ENCODE measurements around the gene TEKT5.

The TEKT5 gene

DNA sequence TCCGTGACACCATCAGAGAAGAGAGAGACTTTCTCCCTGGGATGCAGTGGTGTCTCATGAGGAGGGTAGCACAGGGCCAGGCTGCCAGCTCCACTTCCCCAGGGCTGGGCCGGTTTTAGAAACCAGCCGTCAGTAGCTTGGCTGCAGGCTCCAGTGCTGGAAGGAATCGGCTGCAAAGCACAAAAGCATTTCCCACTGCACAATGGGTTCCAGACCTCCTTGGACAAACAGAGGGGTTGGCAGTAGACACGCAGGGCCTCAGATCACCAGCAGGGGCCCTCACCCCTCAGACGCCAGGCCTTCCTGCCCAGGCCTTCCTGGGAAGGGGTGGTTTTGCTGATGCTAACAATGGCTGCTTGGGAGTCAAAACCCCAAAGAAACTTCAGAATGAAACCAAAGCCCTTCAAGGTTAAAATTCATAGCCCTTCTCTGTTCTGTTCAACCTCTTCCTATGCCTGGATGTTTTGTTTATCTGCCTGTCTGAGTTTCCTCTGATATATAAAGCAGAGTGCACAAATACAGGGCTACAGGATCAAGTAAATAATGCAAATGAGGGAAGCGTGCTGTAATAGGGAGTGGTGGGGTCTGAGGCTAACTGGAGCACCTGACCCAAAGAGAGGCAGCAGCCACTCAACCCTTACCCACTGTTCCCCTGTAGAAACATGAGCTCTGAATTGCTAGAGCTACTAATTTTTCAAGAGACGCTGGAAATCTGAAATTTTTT lies 26.2 kb downstream of the TEKT5 start:
- H3K9me3 ChIP-seq (ENCODE audit: control insufficient read depth in 1 of 2, low read length in 2 of 2) = no peaks in the 10 kb centered on the region
- H3K27me3 ChIP-seq (ENCODE audit: low read depth, low read length) = no peaks in the 10 kb centered on the region
- no peaks in the 10 kb centered on the region for H3K36me3 ChIP-seq (ENCODE audit: control insufficient read depth in 1 of 2, insufficient read depth in 2 of 2, low read length in 2 of 2)
- H3K27ac ChIP-seq (ENCODE audit: low read length) = no peak overlapping the region
- H3K4me1 ChIP-seq (ENCODE audit: control insufficient read depth in 1 of 2, insufficient read depth in 2 of 2, low read length in 2 of 2) = no peaks in the 10 kb centered on the region
- no peak overlapping the region for H3K4me3 ChIP-seq (ENCODE audit: low read depth in 1 of 2, low read length in 2 of 2)

DNA sequence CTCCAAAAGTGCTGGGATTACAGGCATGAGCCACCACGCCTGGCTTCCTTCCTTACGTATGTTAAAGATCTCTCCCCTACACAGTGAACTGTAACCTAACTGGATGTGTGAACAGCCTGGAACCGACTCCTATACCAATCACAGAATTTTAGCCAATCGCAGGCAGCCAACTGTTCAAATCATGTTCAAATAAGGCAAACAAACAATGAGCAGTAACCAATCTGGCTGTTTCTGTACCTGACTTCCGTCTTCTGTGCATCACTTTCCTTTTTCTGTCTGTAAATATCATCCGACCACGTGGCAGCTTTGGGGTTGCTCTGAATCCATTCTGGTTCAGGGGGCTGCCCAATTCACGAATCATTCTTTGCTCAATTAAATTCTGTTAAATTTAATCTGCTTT lies 27.5 kb downstream of the TEKT5 start:
- Histone ChIP-seq H3K9me3 (ENCODE audit: control insufficient read depth in 1 of 2, low read length in 2 of 2) (no peaks in the 10 kb centered on the region), H3K27me3 (ENCODE audit: low read depth, low read length) (no peaks in the 10 kb centered on the region), H3K27ac (ENCODE audit: low read length) (no peak overlapping the region), H3K36me3 (ENCODE audit: control insufficient read depth in 1 of 2, insufficient read depth in 2 of 2, low read length in 2 of 2) (no peaks in the 10 kb centered on the region), H3K4me1 (ENCODE audit: control insufficient read depth in 1 of 2, insufficient read depth in 2 of 2, low read length in 2 of 2) (no peaks in the 10 kb centered on the region), H3K4me3 (ENCODE audit: low read depth in 1 of 2, low read length in 2 of 2) (no peak overlapping the region)

DNA sequence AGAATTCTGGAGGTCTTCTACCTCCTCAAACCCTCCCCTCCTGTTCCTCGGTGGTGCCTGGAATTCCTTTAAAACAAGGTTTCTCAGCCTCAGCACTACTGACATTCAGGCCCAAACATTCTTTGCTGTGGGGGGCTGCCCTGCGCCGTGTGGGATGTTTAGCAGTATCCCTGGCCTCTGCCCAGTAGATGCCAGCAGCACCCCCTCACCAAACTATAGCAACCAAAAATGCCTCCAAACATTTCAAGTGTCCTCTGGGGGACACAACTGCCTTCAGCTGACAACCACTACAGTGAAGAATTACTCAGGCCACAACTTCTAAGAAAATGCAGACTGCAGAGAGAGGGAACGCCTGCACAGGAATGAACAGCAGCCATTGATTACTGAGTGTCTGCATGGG lies 28.4 kb downstream of the TEKT5 start:
- no peaks in the 10 kb centered on the region for H3K4me1 ChIP-seq (ENCODE audit: control insufficient read depth in 1 of 2, insufficient read depth in 2 of 2, low read length in 2 of 2)
- H3K27ac ChIP-seq (ENCODE audit: low read length) = no peak overlapping the region
- H3K4me3 ChIP-seq (ENCODE audit: low read depth in 1 of 2, low read length in 2 of 2) = no peak overlapping the region
- no peaks in the 10 kb centered on the region for H3K9me3 ChIP-seq (ENCODE audit: control insufficient read depth in 1 of 2, low read length in 2 of 2)
- H3K36me3 ChIP-seq (ENCODE audit: control insufficient read depth in 1 of 2, insufficient read depth in 2 of 2, low read length in 2 of 2) = no peaks in the 10 kb centered on the region
- H3K27me3 ChIP-seq (ENCODE audit: low read depth, low read length) = no peaks in the 10 kb centered on the region

DNA sequence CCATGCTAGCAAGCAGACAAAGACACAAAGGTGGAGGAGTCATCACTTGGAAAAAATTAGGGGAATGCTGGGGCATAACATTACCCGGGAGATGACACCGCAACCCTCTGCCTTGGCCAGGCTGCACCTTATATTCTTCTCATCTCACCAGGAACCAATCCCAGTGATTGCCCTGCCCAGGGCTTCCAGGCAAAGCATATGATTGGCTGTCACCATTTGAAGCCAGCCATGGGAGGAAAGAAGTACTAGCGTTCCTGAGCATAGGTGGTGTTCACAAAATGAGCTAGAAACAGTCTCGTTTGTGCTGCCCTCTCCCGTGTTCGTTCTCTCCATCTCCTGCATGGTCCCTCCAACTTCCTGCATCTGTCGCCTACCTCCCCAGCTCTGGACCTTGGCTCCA lies 29.6 kb downstream of the TEKT5 start:
- Histone ChIP-seq H3K4me1 (ENCODE audit: control insufficient read depth in 1 of 2, insufficient read depth in 2 of 2, low read length in 2 of 2) (no peaks in the 10 kb centered on the region), H3K27me3 (ENCODE audit: low read depth, low read length) (no peaks in the 10 kb centered on the region), H3K27ac (ENCODE audit: low read length) (no peak overlapping the region), H3K4me3 (ENCODE audit: low read depth in 1 of 2, low read length in 2 of 2) (no peak overlapping the region), H3K9me3 (ENCODE audit: control insufficient read depth in 1 of 2, low read length in 2 of 2) (no peaks in the 10 kb centered on the region), H3K36me3 (ENCODE audit: control insufficient read depth in 1 of 2, insufficient read depth in 2 of 2, low read length in 2 of 2) (no peaks in the 10 kb centered on the region)

DNA sequence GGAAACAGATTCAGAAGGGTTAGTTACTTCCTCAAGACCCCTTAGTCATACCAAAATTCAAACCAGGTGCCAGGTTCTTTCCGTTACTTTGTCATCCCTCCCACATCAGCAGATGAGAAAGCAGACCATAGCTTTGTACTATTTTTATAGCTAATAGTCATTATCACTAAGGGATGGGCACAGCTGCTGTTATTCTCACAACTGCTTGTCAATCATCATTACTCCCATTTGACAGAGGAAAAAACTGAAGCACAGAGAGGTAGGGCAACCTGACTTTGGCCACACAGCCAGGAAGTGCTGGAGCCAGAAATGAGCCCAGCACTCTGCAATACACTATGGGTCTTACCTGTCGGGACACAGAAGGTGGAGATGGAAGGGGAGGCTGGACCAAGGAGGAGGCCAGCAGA lies 30.0 kb downstream of the TEKT5 start:
- Histone ChIP-seq H3K9me3 (ENCODE audit: control insufficient read depth in 1 of 2, low read length in 2 of 2) (no peaks in the 10 kb centered on the region), H3K27ac (ENCODE audit: low read length) (no peak overlapping the region), H3K27me3 (ENCODE audit: low read depth, low read length) (no peaks in the 10 kb centered on the region), H3K36me3 (ENCODE audit: control insufficient read depth in 1 of 2, insufficient read depth in 2 of 2, low read length in 2 of 2) (no peaks in the 10 kb centered on the region), H3K4me1 (ENCODE audit: control insufficient read depth in 1 of 2, insufficient read depth in 2 of 2, low read length in 2 of 2) (no peaks in the 10 kb centered on the region), H3K4me3 (ENCODE audit: low read depth in 1 of 2, low read length in 2 of 2) (no peak overlapping the region)

DNA sequence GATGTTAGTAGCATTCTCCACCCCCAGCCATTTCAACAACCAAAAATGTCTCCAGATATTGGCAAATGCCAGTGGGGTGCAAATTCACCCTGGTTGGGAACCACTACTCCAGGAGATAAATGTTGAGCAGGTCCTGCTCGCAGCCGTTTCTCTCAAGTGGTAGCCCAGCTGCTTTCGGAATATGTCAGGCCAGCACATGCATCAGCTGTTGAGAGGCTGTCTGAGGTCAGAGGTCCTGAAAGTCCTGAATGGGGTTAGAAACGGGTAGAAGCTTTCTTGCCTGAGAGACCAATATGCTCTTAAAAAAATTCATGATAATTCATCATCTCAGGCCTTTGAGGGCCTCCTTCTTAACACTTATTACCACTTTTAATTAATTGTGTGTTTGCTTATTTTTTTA lies 31.0 kb downstream of the TEKT5 start:
- H3K27ac ChIP-seq (ENCODE audit: low read length) = no peak overlapping the region
- no peaks in the 10 kb centered on the region for H3K36me3 ChIP-seq (ENCODE audit: control insufficient read depth in 1 of 2, insufficient read depth in 2 of 2, low read length in 2 of 2)
- H3K4me3 ChIP-seq (ENCODE audit: low read depth in 1 of 2, low read length in 2 of 2) = no peak overlapping the region
- H3K9me3 ChIP-seq (ENCODE audit: control insufficient read depth in 1 of 2, low read length in 2 of 2) = no peaks in the 10 kb centered on the region
- H3K27me3 ChIP-seq (ENCODE audit: low read depth, low read length) = no peaks in the 10 kb centered on the region
- H3K4me1 ChIP-seq (ENCODE audit: control insufficient read depth in 1 of 2, insufficient read depth in 2 of 2, low read length in 2 of 2) = no peaks in the 10 kb centered on the region

DNA sequence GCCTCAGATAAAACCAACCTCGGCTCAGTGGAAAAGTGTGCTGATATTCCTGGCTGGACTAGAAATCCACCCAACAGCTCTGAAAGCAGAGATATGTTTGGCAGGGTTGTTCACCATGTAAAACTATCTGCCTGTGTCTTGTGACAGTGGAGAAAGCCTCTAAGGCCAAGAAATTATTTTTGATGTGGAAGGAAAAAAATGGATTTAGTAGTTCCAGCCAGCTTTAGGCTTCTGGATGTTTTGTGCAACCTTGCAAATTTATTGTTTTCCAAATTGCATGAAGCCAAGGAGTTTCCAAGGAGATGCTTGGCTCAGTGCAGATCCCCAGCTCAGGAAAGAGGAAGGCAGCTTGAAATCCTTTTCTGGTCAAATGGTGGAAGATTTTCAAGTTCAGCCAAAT lies 31.6 kb downstream of the TEKT5 start:
- Histone ChIP-seq H3K27ac (ENCODE audit: low read length) (no peak overlapping the region), H3K4me3 (ENCODE audit: low read depth in 1 of 2, low read length in 2 of 2) (no peak overlapping the region), H3K36me3 (ENCODE audit: control insufficient read depth in 1 of 2, insufficient read depth in 2 of 2, low read length in 2 of 2) (no peaks in the 10 kb centered on the region), H3K4me1 (ENCODE audit: control insufficient read depth in 1 of 2, insufficient read depth in 2 of 2, low read length in 2 of 2) (no peaks in the 10 kb centered on the region), H3K27me3 (ENCODE audit: low read depth, low read length) (no peaks in the 10 kb centered on the region), H3K9me3 (ENCODE audit: control insufficient read depth in 1 of 2, low read length in 2 of 2) (no peaks in the 10 kb centered on the region)

DNA sequence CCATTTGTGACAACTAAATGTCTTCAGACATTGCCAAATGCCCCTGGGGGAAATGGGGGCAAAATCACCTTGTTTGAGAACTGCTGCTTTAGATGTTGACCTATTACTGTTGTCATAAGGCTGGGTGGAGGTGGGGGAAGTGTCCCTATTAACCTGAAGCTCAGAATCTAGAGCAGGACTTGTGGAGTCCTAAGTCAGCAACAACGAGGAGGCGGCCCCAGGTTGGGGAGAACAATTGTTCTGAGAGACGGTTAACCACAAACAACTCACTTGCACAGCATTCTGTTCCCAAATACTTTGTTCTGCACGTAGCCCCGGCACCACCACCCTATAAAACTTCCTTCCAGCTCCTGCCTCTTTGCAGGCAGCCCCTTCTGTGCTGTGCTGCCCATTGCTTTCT lies 32.5 kb downstream of the TEKT5 start:
- Histone ChIP-seq H3K27me3 (ENCODE audit: low read depth, low read length) (no peaks in the 10 kb centered on the region), H3K36me3 (ENCODE audit: control insufficient read depth in 1 of 2, insufficient read depth in 2 of 2, low read length in 2 of 2) (no peaks in the 10 kb centered on the region), H3K9me3 (ENCODE audit: control insufficient read depth in 1 of 2, low read length in 2 of 2) (no peaks in the 10 kb centered on the region), H3K4me1 (ENCODE audit: control insufficient read depth in 1 of 2, insufficient read depth in 2 of 2, low read length in 2 of 2) (no peaks in the 10 kb centered on the region), H3K27ac (ENCODE audit: low read length) (no peak overlapping the region), H3K4me3 (ENCODE audit: low read depth in 1 of 2, low read length in 2 of 2) (no peak overlapping the region)

DNA sequence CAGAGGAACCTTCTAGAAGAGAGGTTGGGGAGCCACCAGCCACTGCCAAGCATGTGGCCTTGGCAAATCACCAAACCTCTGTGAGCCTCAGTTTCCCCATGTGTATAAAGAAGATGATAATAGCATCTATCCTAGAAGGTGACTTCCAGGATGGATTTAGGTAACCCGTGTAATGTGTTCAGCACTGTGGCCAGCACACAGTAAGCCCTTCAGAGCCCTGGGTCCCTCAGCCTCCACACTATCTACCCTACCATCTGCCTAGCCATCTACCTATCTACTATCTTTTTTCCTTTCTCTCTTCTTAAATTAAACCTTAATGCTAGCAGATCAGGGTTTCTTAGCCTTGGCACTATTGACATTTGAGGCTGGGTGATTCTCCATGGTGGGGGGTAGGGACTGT lies 33.0 kb downstream of the TEKT5 start:
- no peak overlapping the region for H3K27ac ChIP-seq (ENCODE audit: low read length)
- H3K36me3 ChIP-seq (ENCODE audit: control insufficient read depth in 1 of 2, insufficient read depth in 2 of 2, low read length in 2 of 2) = no peaks in the 10 kb centered on the region
- H3K4me1 ChIP-seq (ENCODE audit: control insufficient read depth in 1 of 2, insufficient read depth in 2 of 2, low read length in 2 of 2) = no peaks in the 10 kb centered on the region
- no peaks in the 10 kb centered on the region for H3K9me3 ChIP-seq (ENCODE audit: control insufficient read depth in 1 of 2, low read length in 2 of 2)
- H3K4me3 ChIP-seq (ENCODE audit: low read depth in 1 of 2, low read length in 2 of 2) = no peak overlapping the region
- H3K27me3 ChIP-seq (ENCODE audit: low read depth, low read length) = no peaks in the 10 kb centered on the region

DNA sequence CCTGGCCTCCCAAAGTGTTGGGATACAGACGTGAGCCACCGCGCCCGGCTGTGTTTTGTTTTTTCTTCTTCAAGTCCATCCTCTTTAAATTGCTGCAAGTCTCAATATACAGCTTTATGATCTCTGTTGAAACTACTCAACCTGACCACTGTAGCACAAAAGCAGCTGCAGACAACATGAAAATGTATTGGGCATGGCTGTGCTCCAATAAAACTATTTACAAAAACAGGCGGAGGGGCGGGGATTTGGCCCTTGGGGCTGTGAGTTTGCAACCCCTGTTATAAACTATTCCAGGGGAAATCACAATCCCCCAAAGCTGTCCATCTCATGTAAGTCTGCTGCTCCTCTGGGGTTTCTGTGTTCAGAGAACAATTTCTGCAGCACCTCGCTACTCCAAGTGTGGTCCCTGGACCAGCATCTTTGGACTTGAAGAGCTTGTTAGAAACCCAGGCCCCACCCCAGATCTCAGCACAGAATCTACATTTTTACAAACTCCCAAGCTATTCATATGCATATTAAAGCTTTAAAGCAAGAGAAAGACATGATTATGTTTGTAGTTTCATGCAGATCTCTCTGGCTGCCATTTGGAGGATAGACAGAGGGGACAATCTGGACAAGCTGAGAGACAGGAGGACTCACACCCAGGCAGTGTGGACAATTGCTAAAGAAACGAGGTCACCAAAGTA lies 33.6 kb downstream of the TEKT5 start:
- Histone ChIP-seq H3K4me1 (ENCODE audit: control insufficient read depth in 1 of 2, insufficient read depth in 2 of 2, low read length in 2 of 2) (no peaks in the 10 kb centered on the region), H3K36me3 (ENCODE audit: control insufficient read depth in 1 of 2, insufficient read depth in 2 of 2, low read length in 2 of 2) (no peaks in the 10 kb centered on the region), H3K27me3 (ENCODE audit: low read depth, low read length) (no peaks in the 10 kb centered on the region), H3K27ac (ENCODE audit: low read length) (no peak overlapping the region), H3K9me3 (ENCODE audit: control insufficient read depth in 1 of 2, low read length in 2 of 2) (no peaks in the 10 kb centered on the region), H3K4me3 (ENCODE audit: low read depth in 1 of 2, low read length in 2 of 2) (no peak overlapping the region)

DNA sequence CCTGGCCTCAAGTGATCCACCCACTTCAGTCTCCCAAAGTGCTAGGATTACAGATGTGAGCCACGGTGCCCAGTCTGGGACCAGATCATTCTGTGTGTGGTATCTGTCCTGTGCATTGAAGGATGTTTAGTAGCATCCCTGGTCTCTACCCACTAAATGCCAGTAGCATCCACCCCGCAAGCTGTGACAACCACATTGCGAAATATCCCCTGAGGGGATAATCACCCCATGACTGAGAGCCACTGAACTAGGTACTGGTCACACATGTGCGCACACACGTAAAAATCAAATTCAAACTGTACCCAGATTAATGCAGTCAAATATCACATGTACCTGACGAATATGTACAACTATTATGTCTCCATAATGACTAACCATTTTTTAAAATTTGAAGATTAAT lies 35.8 kb downstream of the TEKT5 start:
- no peaks in the 10 kb centered on the region for H3K4me1 ChIP-seq (ENCODE audit: control insufficient read depth in 1 of 2, insufficient read depth in 2 of 2, low read length in 2 of 2)
- H3K9me3 ChIP-seq (ENCODE audit: control insufficient read depth in 1 of 2, low read length in 2 of 2) = no peaks in the 10 kb centered on the region
- H3K27ac ChIP-seq (ENCODE audit: low read length) = no peak overlapping the region
- H3K27me3 ChIP-seq (ENCODE audit: low read depth, low read length) = no peaks in the 10 kb centered on the region
- H3K4me3 ChIP-seq (ENCODE audit: low read depth in 1 of 2, low read length in 2 of 2) = no peak overlapping the region
- no peaks in the 10 kb centered on the region for H3K36me3 ChIP-seq (ENCODE audit: control insufficient read depth in 1 of 2, insufficient read depth in 2 of 2, low read length in 2 of 2)

DNA sequence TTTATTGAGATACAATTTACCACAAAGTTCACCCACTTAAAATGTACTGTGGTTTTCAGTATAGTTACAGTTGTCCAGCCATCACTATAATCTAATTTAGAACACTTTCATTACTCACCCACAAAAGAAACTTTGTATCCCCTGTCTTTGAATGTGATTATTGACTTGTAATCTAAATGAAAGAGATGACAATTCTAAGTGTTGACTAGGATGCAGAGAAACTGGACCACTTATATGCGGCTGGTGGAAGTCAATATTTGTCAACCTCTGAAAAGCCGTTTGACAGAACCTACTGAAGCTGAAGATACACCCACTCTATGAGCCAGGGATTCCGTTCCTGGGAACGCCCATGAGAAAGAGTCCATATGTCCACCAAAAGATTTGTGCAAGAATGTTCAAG lies 36.8 kb downstream of the TEKT5 start:
- no peaks in the 10 kb centered on the region for H3K27me3 ChIP-seq (ENCODE audit: low read depth, low read length)
- H3K36me3 ChIP-seq (ENCODE audit: control insufficient read depth in 1 of 2, insufficient read depth in 2 of 2, low read length in 2 of 2) = no peaks in the 10 kb centered on the region
- no peaks in the 10 kb centered on the region for H3K4me1 ChIP-seq (ENCODE audit: control insufficient read depth in 1 of 2, insufficient read depth in 2 of 2, low read length in 2 of 2)
- H3K27ac ChIP-seq (ENCODE audit: low read length) = no peak overlapping the region
- H3K9me3 ChIP-seq (ENCODE audit: control insufficient read depth in 1 of 2, low read length in 2 of 2) = no peaks in the 10 kb centered on the region
- no peak overlapping the region for H3K4me3 ChIP-seq (ENCODE audit: low read depth in 1 of 2, low read length in 2 of 2)
